GM23338 (cell line): ENCODE measurements around the gene MYF6. TPM values are rescaled to one million over a fixed set of nuclear protein-coding genes. Genes with fewer than 3 reads are reported as not detected.

Source experiments
- ATAC-seq: fragments of 200-7000 bp; cut with Tn5 transposase; 3 replicates; pipeline ENCODE4 v1.9.1; 2020
- DNase-seq: peaks from one replicate; pipeline ENCODE4 v3.0.0-alpha.2; 2015; ENCODE audit warnings: low spot score
- H2AFZ ChIP-seq: fragments of 200-600 bp; sonication (generic); 2 replicates; pipeline ENCODE4 v1.8.0; 2016; ENCODE audit warnings: antibody characterized with exemption, mild to moderate bottlenecking, moderate library complexity
- H3F3A ChIP-seq: fragments of 200-600 bp; sonication (generic); replicated peaks from 2 replicates; pipeline ENCODE4 v1.8.0; 2017; ENCODE audit warnings: antibody characterized with exemption, mixed run types, low read depth
- H3K27ac ChIP-seq: fragments of 200-600 bp; sonication (generic); 2 replicates; pipeline ENCODE4 v1.6.1; 2016; ENCODE audit warnings: low read depth
- H3K27me3 ChIP-seq: fragments of 200-600 bp; sonication (generic); 2 replicates; pipeline ENCODE4 v1.8.0; 2016; ENCODE audit warnings: mild to moderate bottlenecking, mixed run types, moderate library complexity; ENCODE audit not compliant: insufficient read depth
- H3K36me3 ChIP-seq: fragments of 200-600 bp; sonication (generic); 2 replicates; pipeline ENCODE4 v1.8.0; 2016; ENCODE audit warnings: mild to moderate bottlenecking; ENCODE audit not compliant: insufficient read depth
- H3K4me1 ChIP-seq: fragments of 200-600 bp; sonication (generic); 2 replicates; pipeline ENCODE4 v1.8.0; 2016; ENCODE audit warnings: mild to moderate bottlenecking, moderate library complexity; ENCODE audit not compliant: insufficient read depth
- H3K4me2 ChIP-seq: fragments of 200-600 bp; sonication (generic); 2 replicates; pipeline ENCODE4 v1.7.1; 2017; ENCODE audit warnings: mixed run types
- H3K4me3 ChIP-seq: fragments of 200-600 bp; sonication (generic); 2 replicates; pipeline ENCODE4 v1.6.1; 2016; ENCODE audit warnings: mixed run types
- H3K79me2 ChIP-seq: fragments of 200-600 bp; sonication (generic); replicated peaks from 2 replicates; pipeline ENCODE4 v1.8.0; 2017; ENCODE audit warnings: mild to moderate bottlenecking; ENCODE audit not compliant: insufficient read depth
- H3K9me2 ChIP-seq: fragments of 200-600 bp; sonication (generic); 2 replicates; pipeline ENCODE4 v1.8.0; 2017; ENCODE audit not compliant: insufficient read depth
- H4K20me1 ChIP-seq: fragments of 200-600 bp; sonication (generic); replicated peaks from 2 replicates; pipeline ENCODE4 v1.8.0; 2017; ENCODE audit warnings: mild to moderate bottlenecking; ENCODE audit not compliant: insufficient read depth
- H3K27ac Mint-ChIP-seq: 2 replicates; pipeline ENCODE4 v1.8.0; 2020; ENCODE audit warnings: inconsistent platforms, mild to moderate bottlenecking, moderate library complexity, mixed read lengths
- H3K27me3 Mint-ChIP-seq: 3 replicates; pipeline ENCODE4 v1.8.0; 2022; ENCODE audit warnings: low read depth, mild to moderate bottlenecking, moderate library complexity, mixed read lengths, inconsistent platforms; ENCODE audit not compliant: insufficient read depth, poor library complexity
- H3K36me3 Mint-ChIP-seq: 3 replicates; pipeline ENCODE4 v1.8.0; 2021; ENCODE audit warnings: low read depth, mild to moderate bottlenecking, inconsistent platforms, moderate library complexity, mixed read lengths
- H3K4me1 Mint-ChIP-seq: 3 replicates; pipeline ENCODE4 v1.8.0; 2020; ENCODE audit warnings: mild to moderate bottlenecking, inconsistent platforms, mixed read lengths
- H3K4me3 Mint-ChIP-seq: 3 replicates; pipeline ENCODE4 v1.8.0; 2021; ENCODE audit warnings: moderate library complexity, mild to moderate bottlenecking, inconsistent platforms, mixed read lengths
- H3K9me3 Mint-ChIP-seq: 3 replicates; pipeline ENCODE4 v1.8.0; 2020; ENCODE audit warnings: moderate library complexity, mild to moderate bottlenecking, inconsistent platforms, mixed read lengths
- CTCF ChIP-seq, 2 experiments: fragments of 200-600 bp in 1 of 2; sonication (generic) in 1 of 2; conservative IDR thresholded peaks; 2 replicates each; pipeline versions ENCODE4 v1.5.1 to v1.6.1; 2016 to 2017; ENCODE audit warnings: antibody characterized with exemption in 2 of 2, low read depth in 2 of 2, mild to moderate bottlenecking in 2 of 2, moderate library complexity in 1 of 2
- EZH2 ChIP-seq: fragments of 200-600 bp; sonication (generic); IDR thresholded peaks from one replicate; pipeline ENCODE4 v1.8.0; 2017; ENCODE audit warnings: antibody characterized with exemption, mild to moderate bottlenecking, low read depth; ENCODE audit not compliant: unreplicated experiment
- STAT1 ChIP-seq: IDR thresholded peaks from one replicate; pipeline ENCODE4 v1.6.1; 2016; ENCODE audit warnings: antibody characterized with exemption; ENCODE audit not compliant: unreplicated experiment
- ZNF331 ChIP-seq: fragments of 250-450 bp; sonication (Bioruptor Pico); IDR thresholded peaks from 2 replicates; pipeline ENCODE4 v1.5.0; 2020; ENCODE audit warnings: low read depth, mild to moderate bottlenecking, moderate library complexity
- ZNF462 ChIP-seq: fragments of 250-450 bp; sonication (Bioruptor Pico); IDR thresholded peaks from 2 replicates; pipeline ENCODE4 v1.5.0; 2020; ENCODE audit warnings: mild to moderate bottlenecking, moderate library complexity
- polyA plus RNA-seq: library from polyadenylated mRNA; unstranded; fragments of >200 nt; fragmentation: Nextera tagmentation; extraction: Ambion mirVana; gene quantifications from 2 replicates; pipeline ENCODE4 v1.2.1, GENCODE V29; 2016
- total RNA-seq: library from RNA; depleted of rRNA; stranded (reverse); fragments of >200 nt; shearing (Covaris generic); gene quantifications from 2 replicates; pipeline ENCODE4 v1.2.3, GENCODE V29; 2014

Gene MYF6
- total and polyA plus RNA-seq, 2 experiments from 2014 or later = not detected

- no peak for TF ChIP-seq ZNF462 (CRISPR knock-in tag)
Measured at GRCh38 chr12:80690513-80690912, 16.9 kb upstream of the MYF6 start (continued).

GRCh38 chr12:80692114-80692513, 15.3 kb upstream of the MYF6 start:
- no peaks in the 10 kb centered on the region for H3K9me2 ChIP-seq
- no peak overlapping the region for H2AFZ ChIP-seq
- no peaks in the 10 kb centered on the region for H3K27me3 ChIP-seq
- H3K4me2 ChIP-seq = no peak overlapping the region
- H3K27ac ChIP-seq = no peak overlapping the region
- no peak for ATAC-seq
- DNase-seq = no peak
- H3K36me3 ChIP-seq = no peaks in the 10 kb centered on the region
- no peaks in the 10 kb centered on the region for H3K4me1 ChIP-seq
- Mint-ChIP-seq H3K36me3 (peaks cover 2% of the 10 kb centered on the region; the same call in 1 of the 3 replicates), H3K27me3 (no peaks in the 10 kb centered on the region), H3K4me1 (peaks cover 3% of the 10 kb centered on the region; the same call in 2 of the 3 replicates), H3K27ac (no peak overlapping the region), H3K9me3 (no peaks in the 10 kb centered on the region), H3K4me3 (no peak overlapping the region)
- no peak overlapping the region for H3K4me3 ChIP-seq
- H3K79me2 ChIP-seq = no peaks in the 10 kb centered on the region
- H3F3A ChIP-seq = no peaks in the 10 kb centered on the region
- H4K20me1 ChIP-seq = no peaks in the 10 kb centered on the region
- no peak for TF ChIP-seq CTCF (conservative IDR thresholded peaks at IDR 0.05; ENCODE audit: low read depth in 2 of 2)
- TF ChIP-seq ZNF331 = no peak
- TF ChIP-seq STAT1 = no peak
- no peak for TF ChIP-seq ZNF462 (CRISPR knock-in tag)
- no peak for TF ChIP-seq EZH2
